Smooth muscle cell (in vitro differentiated cells): ENCODE measurements around the gene GRM4. TPM values are rescaled to one million over a fixed set of nuclear protein-coding genes. Genes with fewer than 3 reads are reported as not detected.

Source experiments
- DNase-seq: peaks from one replicate; lab custom pipeline; 2025; ENCODE audit not compliant: unreplicated experiment; lab: John Stamatoyannopoulos, UW
- H2AFZ ChIP-seq: fragments of 200-600 bp; sonication (generic); 2 replicates; pipeline ENCODE4 v1.6.0; 2016; ENCODE audit warnings: antibody characterized with exemption, low read depth, mild to moderate bottlenecking
- H3F3A ChIP-seq: fragments of 200-600 bp; sonication (generic); 2 replicates; pipeline ENCODE4 v1.6.0; 2017; ENCODE audit warnings: antibody characterized with exemption, low read depth
- H3K27ac ChIP-seq: fragments of 200-600 bp; sonication (generic); 2 replicates; pipeline ENCODE4 v1.5.1; 2016; ENCODE audit warnings: low read depth, mild to moderate bottlenecking
- H3K27me3 ChIP-seq: fragments of 200-600 bp; sonication (generic); 2 replicates; pipeline ENCODE4 v1.6.1; 2016; ENCODE audit warnings: low read depth, mild to moderate bottlenecking
- H3K36me3 ChIP-seq: fragments of 200-600 bp; sonication (generic); 2 replicates; pipeline ENCODE4 v1.5.1; 2016; ENCODE audit warnings: low read depth
- H3K4me1 ChIP-seq: fragments of 200-600 bp; sonication (generic); 2 replicates; pipeline ENCODE4 v1.5.1; 2016; ENCODE audit warnings: low read depth
- H3K4me2 ChIP-seq: fragments of 200-600 bp; sonication (generic); 2 replicates; pipeline ENCODE4 v1.6.0; 2016; ENCODE audit warnings: mild to moderate bottlenecking
- H3K4me3 ChIP-seq: fragments of 200-600 bp; sonication (generic); 2 replicates; pipeline ENCODE4 v1.5.1; 2016; ENCODE audit warnings: mild to moderate bottlenecking
- H3K79me2 ChIP-seq: fragments of 200-600 bp; sonication (generic); 2 replicates; pipeline ENCODE4 v1.6.0; 2016; ENCODE audit warnings: low read depth, mild to moderate bottlenecking
- H3K9ac ChIP-seq: fragments of 200-600 bp; sonication (generic); 2 replicates; pipeline ENCODE4 v1.6.0; 2016; ENCODE audit warnings: low read depth
- H3K9me3 ChIP-seq: fragments of 200-600 bp; sonication (generic); replicated peaks from 2 replicates; pipeline ENCODE4 v1.5.1; 2016; ENCODE audit warnings: low read depth
- H4K20me1 ChIP-seq: fragments of 200-600 bp; sonication (generic); 2 replicates; pipeline ENCODE4 v1.6.0; 2016; ENCODE audit warnings: low read depth
- CTCF ChIP-seq: fragments of 200-600 bp; sonication (generic); IDR thresholded peaks from 2 replicates; pipeline ENCODE4 v1.5.1; 2017; ENCODE audit warnings: borderline replicate concordance, mild to moderate bottlenecking, antibody characterized with exemption; ENCODE audit not compliant: insufficient read depth, poor library complexity, severe bottlenecking
- WGBS: methylation state at CpG from one replicate; pipeline ENCODE4 v1.1.7; 2016; ENCODE audit warnings: low lambda C conversion rate; 5-methylcytosine and 5-hydroxymethylcytosine counted together
- polyA plus RNA-seq: library from polyadenylated mRNA; unstranded; fragments of >200 nt; fragmentation: Nextera tagmentation; extraction: Ambion mirVana; gene quantifications from 2 replicates; pipeline ENCODE4 v1.2.1, GENCODE V29; 2016
- total RNA-seq: library from RNA; depleted of rRNA; stranded (reverse); fragments of >200 nt; gene quantifications from 2 replicates; pipeline ENCODE4 v1.2.3, GENCODE V29; 2014

Gene GRM4
- total and polyA plus RNA-seq, 2 experiments from 2014 or later: 0.21 TPM; not detected in 1

GRCh38 chr6:33981421-33981820, 164.5 kb downstream of the GRM4 start:
- no peaks in the 10 kb centered on the region for H3K4me1 ChIP-seq
- TF ChIP-seq CTCF: no peak
- no peaks in the 10 kb centered on the region for H3K9me3 ChIP-seq
- no peak overlapping the region for H3K27ac ChIP-seq
- WGBS: 94% methylated on average over 7 of the region's 7 CpGs
- no peaks in the 10 kb centered on the region for H3K79me2 ChIP-seq
- peaks cover 9% of the 10 kb centered on the region for H3K27me3 ChIP-seq
- no peaks in the 10 kb centered on the region for H3K36me3 ChIP-seq
- H2AFZ ChIP-seq: no peak overlapping the region
- no peaks in the 10 kb centered on the region for H3F3A ChIP-seq
- no peak overlapping the region for H3K9ac ChIP-seq
- H4K20me1 ChIP-seq: no peaks in the 10 kb centered on the region
- no peak for DNase-seq
- H3K4me2 ChIP-seq: no peak overlapping the region
- H3K4me3 ChIP-seq: no peak overlapping the region

GRCh38 chr6:33980176-33981175, 165.4 kb downstream of the GRM4 start:
- no peak overlapping the region for H3K4me3 ChIP-seq
- H3K4me1 ChIP-seq: no peaks in the 10 kb centered on the region
- H3K9ac ChIP-seq: no peak overlapping the region
- H3K4me2 ChIP-seq: no peak overlapping the region
- no peaks in the 10 kb centered on the region for H3K9me3 ChIP-seq
- H3K27ac ChIP-seq: no peak overlapping the region
- no peaks in the 10 kb centered on the region for H3K79me2 ChIP-seq
- no peak for DNase-seq
- WGBS: 72% methylated on average over 21 of the region's 25 CpGs
- H4K20me1 ChIP-seq: no peaks in the 10 kb centered on the region
- TF ChIP-seq CTCF: no peak
- H2AFZ ChIP-seq: peak overlapping the region; percentile 14
- H3K36me3 ChIP-seq: no peaks in the 10 kb centered on the region
- H3K27me3 ChIP-seq: peaks cover 18% of the 10 kb centered on the region
- no peaks in the 10 kb centered on the region for H3F3A ChIP-seq

- Histone ChIP-seq H3K27me3 (peaks cover 26% of the 10 kb centered on the region), H3K9me3 (no peaks in the 10 kb centered on the region), H3K27ac (no peak overlapping the region), H4K20me1 (no peaks in the 10 kb centered on the region), H3K36me3 (no peaks in the 10 kb centered on the region), H3K79me2 (no peaks in the 10 kb centered on the region), H3K4me2 (no peak overlapping the region), H3K4me1 (no peaks in the 10 kb centered on the region), H3F3A (no peaks in the 10 kb centered on the region), H3K4me3 (no peak overlapping the region), H3K9ac (no peak overlapping the region), H2AFZ (no peak overlapping the region)
- 95% methylated on average over 4 of the region's 4 CpGs for WGBS
- DNase-seq: no peak
- no peak for TF ChIP-seq CTCF
Measured at GRCh38 chr6:33979750-33980149, 166.1 kb downstream of the GRM4 start.
